IPS DF 4.7 (cell line): ENCODE data around the gene PABPC5.

Experiments
- DNase-seq: peaks from one replicate; pipeline ENCODE4 v3.0.0-alpha.2; 2013; ENCODE audit warnings: low spot score; ENCODE audit errors: extremely low read depth

Gene PABPC5

DNA sequence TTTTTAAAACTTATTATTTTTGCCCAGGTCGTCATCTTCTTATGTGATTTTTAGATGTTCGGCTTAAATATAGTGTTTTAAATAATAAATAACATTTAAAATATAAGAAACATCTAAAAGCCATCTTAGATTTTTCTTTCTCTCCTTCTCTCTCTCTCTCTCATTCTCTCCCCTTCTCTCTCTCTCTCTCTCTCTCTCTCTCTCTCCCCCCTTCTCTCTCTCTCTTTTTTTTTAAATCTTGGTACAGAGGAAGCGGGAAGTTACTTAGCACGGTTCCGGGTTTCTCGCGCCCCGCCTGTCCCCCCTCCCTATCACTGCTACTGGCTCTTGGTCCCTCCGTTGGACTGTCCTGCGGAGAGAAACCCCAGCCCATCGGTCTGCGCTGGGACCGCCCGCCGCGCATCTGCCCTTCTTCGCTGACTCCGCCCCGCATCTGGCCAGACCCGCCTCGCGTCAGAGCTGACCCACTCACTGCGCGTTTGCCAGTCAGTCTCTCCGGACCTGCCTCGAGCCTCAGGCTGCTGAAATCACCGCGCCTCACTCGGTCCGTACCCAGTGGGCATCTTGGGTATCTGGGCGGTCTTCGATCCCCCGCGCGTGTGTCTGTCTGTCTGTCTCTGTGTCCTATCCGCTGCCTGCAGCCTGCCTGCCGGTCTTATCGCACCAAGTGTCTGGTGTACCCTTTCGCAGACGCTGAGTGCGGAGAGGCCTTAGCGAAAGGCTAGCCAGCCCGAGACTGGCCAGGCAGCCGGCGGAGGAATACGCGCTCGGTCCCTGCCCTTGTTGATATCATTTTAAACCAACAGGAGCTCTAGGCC is at the start of gene PABPC5:
TSS of gene PABPC5 (plus strand) at position 489 of the 818 bp plus-strand sequence. CDS start 739 bp downstream, outside the sequence.
- no peak for DNase-seq

- no peak for DNase-seq
These were observed 45.6 kb upstream of the PABPC5 start for GRCh38 chrX:91389026-91389425.

GRCh38 chrX:91414713-91415112 is 19.9 kb upstream of the PABPC5 start:
- no peak for DNase-seq

- DNase-seq, result no peak
These were observed 756 bp downstream of the PABPC5 start for GRCh38 chrX:91435395-91435794.
